ENCODE results near the gene ARSG. TPM values are rescaled to one million over a fixed set of nuclear protein-coding genes. Genes with fewer than 3 reads are reported as not detected.

Gene ARSG
- total RNA-seq, 2 donors from 2014 or later, result 3.1 to 3.6 TPM

- Histone ChIP-seq H3K4me1 (peaks cover 0 to 23% of the 10 kb centered on the region in 2 donors), H3K9me3 (no peaks in the 10 kb centered on the region), H3K4me3 (peak overlapping the region; percentile 54 to 70), H3K27ac (peak overlapping the region; percentile 49 to 70), H3K36me3 (no peaks in the 10 kb centered on the region), H3K27me3 (no peaks in the 10 kb centered on the region)
- peak; percentile 71 for DNase-seq (ENCODE audit: low spot score)
- no peak for TF ChIP-seq CTCF (IDR thresholded peaks at IDR 0.05)
These were observed 767 bp downstream of the ARSG start for GRCh38 chr17:68291836-68292688.

GRCh38 chr17:68292689-68293040 is 1.4 kb downstream of the ARSG start:
- Histone ChIP-seq H3K27me3 (no peaks in the 10 kb centered on the region), H3K27ac (peak overlapping the region in 1 of 2 donors; percentile 70)

GRCh38 chr17:68293490-68294195 is 2.3 kb downstream of the ARSG start:
- peaks cover 0 to 23% of the 10 kb centered on the region in 2 donors for H3K4me1 ChIP-seq

More at GRCh38 chr17:68292689-68293040, 1.4 kb downstream of the ARSG start:
- no peak for DNase-seq (ENCODE audit: low spot score)
- no peaks in the 10 kb centered on the region for H3K9me3 ChIP-seq
- peak overlapping the region; percentile 54 to 70 for H3K4me3 ChIP-seq
- H3K4me1 ChIP-seq, result peaks cover 0 to 23% of the 10 kb centered on the region in 2 donors
- H3K36me3 ChIP-seq, result no peaks in the 10 kb centered on the region
- TF ChIP-seq CTCF (IDR thresholded peaks at IDR 0.05), result no peak

GRCh38 chr17:68294196-68294555 is 2.9 kb downstream of the ARSG start:
- H3K27me3 ChIP-seq, result no peaks in the 10 kb centered on the region

More at GRCh38 chr17:68293490-68294195, 2.3 kb downstream of the ARSG start:
- H3K27ac ChIP-seq, result no peak overlapping the region
- no peaks in the 10 kb centered on the region for H3K27me3 ChIP-seq
- no peaks in the 10 kb centered on the region for H3K9me3 ChIP-seq
- no peak for TF ChIP-seq CTCF (IDR thresholded peaks at IDR 0.05)
- no peaks in the 10 kb centered on the region for H3K36me3 ChIP-seq
- no peak overlapping the region for H3K4me3 ChIP-seq
- no peak for DNase-seq (ENCODE audit: low spot score)

GRCh38 chr17:68294617-68295016 is 3.3 kb downstream of the ARSG start:
- no peak for DNase-seq (ENCODE audit: low spot score)
- Histone ChIP-seq H3K27ac (no peak overlapping the region), H3K9me3 (no peaks in the 10 kb centered on the region), H3K36me3 (no peaks in the 10 kb centered on the region), H3K4me3 (no peak overlapping the region), H3K4me1 (peaks cover 0 to 23% of the 10 kb centered on the region in 2 donors), H3K27me3 (no peaks in the 10 kb centered on the region)
- TF ChIP-seq CTCF (IDR thresholded peaks at IDR 0.05), result no peak

More at GRCh38 chr17:68294196-68294555, 2.9 kb downstream of the ARSG start:
- Histone ChIP-seq H3K36me3 (no peaks in the 10 kb centered on the region), H3K27ac (no peak overlapping the region), H3K4me3 (no peak overlapping the region), H3K9me3 (no peaks in the 10 kb centered on the region), H3K4me1 (peaks cover 0 to 23% of the 10 kb centered on the region in 2 donors)
- no peak for DNase-seq (ENCODE audit: low spot score)
- TF ChIP-seq CTCF (IDR thresholded peaks at IDR 0.05), result no peak
